ENCODE data around the gene AQP10. TPM values are rescaled to one million over a fixed set of nuclear protein-coding genes. Genes with fewer than 3 reads are reported as not detected.
"Not testable (repeated sequence)": the region's sequence is repeated elsewhere in the genome, so short reads cannot be mapped to it uniquely, and the experiment has no call there.

AQP10 gene
- total and polyA plus RNA-seq, 9 of the 15 experiments (the other 6 are each of a cell fraction or from before 2014, with no cell fraction given), result 0.37 to 9.7 (median 1.9) TPM

- FAIRE-seq, result not testable (repeated sequence)
Measured at GRCh38 chr1:154309136-154309535, 11.8 kb upstream of the AQP10 start.

DNA sequence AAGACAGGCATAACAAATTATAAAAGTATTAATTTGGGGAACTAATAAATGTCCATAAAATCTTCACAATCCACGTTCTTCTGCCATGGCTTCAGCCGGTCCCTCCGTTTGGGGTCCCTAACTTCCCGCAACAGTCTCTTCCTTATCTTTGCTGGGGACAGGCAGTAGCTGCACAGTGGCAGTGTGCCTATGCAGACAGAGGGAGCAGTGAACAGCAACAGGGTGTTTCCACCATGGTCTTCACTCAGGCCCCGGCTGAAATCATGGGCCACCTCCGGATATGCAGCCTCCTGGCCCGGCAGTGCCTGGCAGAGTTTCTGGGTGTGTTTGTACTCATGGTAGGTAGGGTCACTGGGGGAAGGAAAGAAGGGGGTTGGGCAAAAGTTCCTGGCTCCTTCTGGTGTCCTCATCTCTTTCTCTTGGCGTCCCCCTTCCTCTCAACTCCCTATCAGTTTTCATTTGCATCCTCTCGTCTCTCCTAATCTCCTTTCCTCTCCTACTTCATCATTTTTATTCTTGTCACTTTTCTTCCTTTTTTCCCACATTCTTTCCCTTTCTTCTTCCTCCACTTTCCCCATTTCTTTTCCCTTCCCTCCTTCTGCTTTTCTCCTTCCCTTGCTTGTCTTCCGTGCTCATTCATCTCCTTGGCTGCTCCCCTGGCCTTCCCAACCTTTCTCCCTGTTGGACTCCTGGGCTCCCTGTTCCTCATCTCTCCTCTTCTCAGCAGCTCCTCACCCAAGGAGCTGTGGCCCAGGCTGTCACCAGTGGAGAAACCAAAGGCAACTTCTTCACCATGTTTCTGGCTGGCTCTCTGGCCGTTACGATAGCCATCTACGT, 8.4 kb upstream of the AQP10 start:
- H3K36me3 ChIP-seq (ENCODE audit: control insufficient read depth, insufficient read depth, low read length); H3K27me3 ChIP-seq (ENCODE audit: control insufficient read depth in 2 of 2, insufficient read depth in 2 of 2, low read length in 2 of 2); H3K9me3 ChIP-seq (replicated peaks; ENCODE audit: control insufficient read depth, insufficient read depth, low read depth, low read length); H3K79me2 ChIP-seq (ENCODE audit: control insufficient read depth, insufficient read depth, low read length); FAIRE-seq; H3K27ac ChIP-seq (ENCODE audit: extremely low read depth, low read depth, low read length); H4K20me1 ChIP-seq (replicated peaks; ENCODE audit: control insufficient read depth, insufficient read depth, low read length); BruUV-seq (replicated peaks); H3K9me1 ChIP-seq (ENCODE audit: control insufficient read depth, insufficient read depth, low read length); CTCF ChIA-PET (ENCODE audit: low intra/inter-chr PET ratio); intact Hi-C loops (cut with micrococcal nuclease); in situ Hi-C loops (cut with MboI); H3K4me3 ChIP-seq; POLR2A ChIA-PET: not testable (repeated sequence)
- H3K4me2 ChIP-seq (ENCODE audit: insufficient read depth, low read length), result peak overlapping the region; percentile 80
- ATAC-seq (peak; percentile 82), DNase-seq (ENCODE audit: extremely low read depth in 1 of 4, low spot score in 3 of 4) (peak in 1 of 4 experiments; percentile 59)
- H3K4me1 ChIP-seq (replicated peaks in 1 of 2; ENCODE audit: control insufficient read depth in 2 of 2, insufficient read depth in 2 of 2, low read length in 2 of 2), result peaks cover 24 to 29% of the 10 kb centered on the region in 2 experiments; a peak in 4 of 5 replicates
- 6% methylated on average over 8 of the region's 13 CpGs for WGBS (ENCODE audit: insufficient coverage, low coverage, missing lambda C conversion rate)
- peak overlapping the region; percentile 68 for H2AFZ ChIP-seq (ENCODE audit: low read depth, low read length)
- H3K9ac ChIP-seq (ENCODE audit: insufficient read depth in 1 of 2, low read depth in 2 of 2, low read length in 2 of 2), result peak overlapping the region in 1 of 2 experiments; percentile 12; a peak in 1 of 4 replicates
- TF ChIP-seq, protein P1, sequence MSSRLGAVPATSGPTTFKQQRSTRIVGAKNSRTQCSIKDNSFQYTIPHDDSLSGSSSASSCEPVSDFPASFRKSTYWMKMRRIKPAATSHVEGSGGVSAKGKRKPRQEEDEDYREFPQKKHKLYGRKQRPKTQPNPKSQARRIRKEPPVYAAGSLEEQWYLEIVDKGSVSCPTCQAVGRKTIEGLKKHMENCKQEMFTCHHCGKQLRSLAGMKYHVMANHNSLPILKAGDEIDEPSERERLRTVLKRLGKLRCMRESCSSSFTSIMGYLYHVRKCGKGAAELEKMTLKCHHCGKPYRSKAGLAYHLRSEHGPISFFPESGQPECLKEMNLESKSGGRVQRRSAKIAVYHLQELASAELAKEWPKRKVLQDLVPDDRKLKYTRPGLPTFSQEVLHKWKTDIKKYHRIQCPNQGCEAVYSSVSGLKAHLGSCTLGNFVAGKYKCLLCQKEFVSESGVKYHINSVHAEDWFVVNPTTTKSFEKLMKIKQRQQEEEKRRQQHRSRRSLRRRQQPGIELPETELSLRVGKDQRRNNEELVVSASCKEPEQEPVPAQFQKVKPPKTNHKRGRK (tag; IDR thresholded peaks at IDR 0.05), result peak; percentile 98
- TF ChIP-seq, protein P2, sequence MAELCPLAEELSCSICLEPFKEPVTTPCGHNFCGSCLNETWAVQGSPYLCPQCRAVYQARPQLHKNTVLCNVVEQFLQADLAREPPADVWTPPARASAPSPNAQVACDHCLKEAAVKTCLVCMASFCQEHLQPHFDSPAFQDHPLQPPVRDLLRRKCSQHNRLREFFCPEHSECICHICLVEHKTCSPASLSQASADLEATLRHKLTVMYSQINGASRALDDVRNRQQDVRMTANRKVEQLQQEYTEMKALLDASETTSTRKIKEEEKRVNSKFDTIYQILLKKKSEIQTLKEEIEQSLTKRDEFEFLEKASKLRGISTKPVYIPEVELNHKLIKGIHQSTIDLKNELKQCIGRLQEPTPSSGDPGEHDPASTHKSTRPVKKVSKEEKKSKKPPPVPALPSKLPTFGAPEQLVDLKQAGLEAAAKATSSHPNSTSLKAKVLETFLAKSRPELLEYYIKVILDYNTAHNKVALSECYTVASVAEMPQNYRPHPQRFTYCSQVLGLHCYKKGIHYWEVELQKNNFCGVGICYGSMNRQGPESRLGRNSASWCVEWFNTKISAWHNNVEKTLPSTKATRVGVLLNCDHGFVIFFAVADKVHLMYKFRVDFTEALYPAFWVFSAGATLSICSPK (IDR thresholded peaks at IDR 0.05; ENCODE audit: borderline replicate concordance), result 0 out of 2 replicates have a peak, but pooled peaks have one; percentile 82
- TF ChIP-seq, protein P3, sequence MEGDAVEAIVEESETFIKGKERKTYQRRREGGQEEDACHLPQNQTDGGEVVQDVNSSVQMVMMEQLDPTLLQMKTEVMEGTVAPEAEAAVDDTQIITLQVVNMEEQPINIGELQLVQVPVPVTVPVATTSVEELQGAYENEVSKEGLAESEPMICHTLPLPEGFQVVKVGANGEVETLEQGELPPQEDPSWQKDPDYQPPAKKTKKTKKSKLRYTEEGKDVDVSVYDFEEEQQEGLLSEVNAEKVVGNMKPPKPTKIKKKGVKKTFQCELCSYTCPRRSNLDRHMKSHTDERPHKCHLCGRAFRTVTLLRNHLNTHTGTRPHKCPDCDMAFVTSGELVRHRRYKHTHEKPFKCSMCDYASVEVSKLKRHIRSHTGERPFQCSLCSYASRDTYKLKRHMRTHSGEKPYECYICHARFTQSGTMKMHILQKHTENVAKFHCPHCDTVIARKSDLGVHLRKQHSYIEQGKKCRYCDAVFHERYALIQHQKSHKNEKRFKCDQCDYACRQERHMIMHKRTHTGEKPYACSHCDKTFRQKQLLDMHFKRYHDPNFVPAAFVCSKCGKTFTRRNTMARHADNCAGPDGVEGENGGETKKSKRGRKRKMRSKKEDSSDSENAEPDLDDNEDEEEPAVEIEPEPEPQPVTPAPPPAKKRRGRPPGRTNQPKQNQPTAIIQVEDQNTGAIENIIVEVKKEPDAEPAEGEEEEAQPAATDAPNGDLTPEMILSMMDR (IDR thresholded peaks at IDR 0.05 in 2 of 3, conservative IDR thresholded peaks at IDR 0.05 in 1 of 3; ENCODE audit: insufficient read depth in 2 of 3, low read depth in 1 of 3, low read length in 3 of 3), result 0 out of 6 replicates have a peak, but pooled peaks of 1 of the 3 experiments have one; percentile 6
- TF ChIP-seq THRAP3 (IDR thresholded peaks at IDR 0.05; ENCODE audit: borderline replicate concordance) (peak; percentile 30; the same call in 1 of the 2 replicates), SMARCA5 (IDR thresholded peaks at IDR 0.05) (peak; percentile 68)

More at GRCh38 chr1:154309136-154309535, 11.8 kb upstream of the AQP10 start:
- BruUV-seq (replicated peaks); H3K9ac ChIP-seq (ENCODE audit: insufficient read depth in 1 of 2, low read depth in 2 of 2, low read length in 2 of 2); H2AFZ ChIP-seq (ENCODE audit: low read depth, low read length); CTCF ChIA-PET (ENCODE audit: low intra/inter-chr PET ratio); in situ Hi-C loops (cut with MboI); H3K27ac ChIP-seq (ENCODE audit: extremely low read depth, low read depth, low read length); H3K4me2 ChIP-seq (ENCODE audit: insufficient read depth, low read length); H3K36me3 ChIP-seq (ENCODE audit: control insufficient read depth, insufficient read depth, low read length); intact Hi-C loops (cut with micrococcal nuclease); H3K9me3 ChIP-seq (replicated peaks; ENCODE audit: control insufficient read depth, insufficient read depth, low read depth, low read length); H3K4me3 ChIP-seq; POLR2A ChIA-PET; H3K79me2 ChIP-seq (ENCODE audit: control insufficient read depth, insufficient read depth, low read length); H4K20me1 ChIP-seq (replicated peaks; ENCODE audit: control insufficient read depth, insufficient read depth, low read length); ATAC-seq; DNase-seq (ENCODE audit: extremely low read depth in 1 of 4, low spot score in 3 of 4); H3K27me3 ChIP-seq (ENCODE audit: control insufficient read depth in 2 of 2, insufficient read depth in 2 of 2, low read length in 2 of 2); H3K9me1 ChIP-seq (ENCODE audit: control insufficient read depth, insufficient read depth, low read length): not testable (repeated sequence)
- peak; percentile 13 for TF ChIP-seq ZFP36 (IDR thresholded peaks at IDR 0.05; ENCODE audit: low read depth, low read length, partially characterized antibody)
- 0 out of 4 replicates have a peak, but pooled peaks of 1 of the 2 experiments have one; percentile 33 for TF ChIP-seq TRIM24 (IDR thresholded peaks at IDR 0.05)
- peak; percentile 100 for TF ChIP-seq ZNF431 (CRISPR knock-in tag; IDR thresholded peaks at IDR 0.05)
- peak; percentile 29; the same call in 1 of the 2 replicates for TF ChIP-seq TRIM28 (IDR thresholded peaks at IDR 0.05)
- 94% methylated on average over 6 of the region's 7 CpGs for WGBS (ENCODE audit: insufficient coverage, low coverage, missing lambda C conversion rate)
- H3K4me1 ChIP-seq (replicated peaks in 1 of 2; ENCODE audit: control insufficient read depth in 2 of 2, insufficient read depth in 2 of 2, low read length in 2 of 2), result peaks cover 28 to 32% of the 10 kb centered on the region in 2 experiments; a peak in 4 of 5 replicates
